ENCODE results near the gene SLC25A11.

DNA sequence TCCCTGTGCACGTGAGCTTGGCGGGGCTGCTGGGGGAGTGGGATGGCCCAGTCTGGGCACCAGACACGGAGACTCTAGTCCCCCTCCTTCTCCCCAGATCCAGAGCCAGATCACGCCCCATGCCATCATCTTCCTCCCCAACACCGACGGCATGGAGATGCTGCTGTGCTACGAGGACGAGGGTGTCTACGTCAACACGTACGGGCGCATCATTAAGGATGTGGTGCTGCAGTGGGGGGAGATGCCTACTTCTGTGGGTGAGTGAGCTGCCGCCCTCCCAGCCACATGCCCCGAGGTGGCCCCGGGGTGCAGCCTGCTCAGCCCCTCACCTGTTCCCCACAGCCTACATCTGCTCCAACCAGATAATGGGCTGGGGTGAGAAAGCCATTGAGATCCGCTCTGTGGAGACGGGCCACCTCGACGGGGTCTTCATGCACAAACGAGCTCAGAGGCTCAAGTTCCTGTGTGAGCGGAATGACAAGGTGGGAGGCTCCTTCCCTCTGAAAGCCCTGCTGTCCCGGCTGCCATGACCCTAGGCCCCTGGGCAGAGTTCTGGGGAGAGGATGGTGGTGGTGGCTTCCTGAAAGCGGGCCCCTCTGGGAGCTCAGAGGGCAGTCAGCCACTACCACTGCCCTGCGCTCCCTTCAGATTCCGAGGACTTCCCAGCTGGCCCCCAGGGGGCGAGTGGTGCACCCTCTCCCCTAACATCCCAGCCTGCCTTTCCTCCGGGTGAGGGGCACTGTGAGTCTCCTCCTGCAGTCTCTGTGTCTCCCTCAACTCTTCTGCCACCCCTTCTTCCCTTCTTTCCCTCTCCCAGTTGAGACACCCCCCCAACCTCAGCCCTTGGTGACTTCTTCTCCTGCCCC is 43.3 kb downstream of the SLC25A11 start:
- TF ChIP-seq CTCF (IDR thresholded peaks at IDR 0.05; ENCODE audit: poor library complexity): no peak
- no peak for TF ChIP-seq EZH2 (IDR thresholded peaks at IDR 0.05; ENCODE audit: borderline replicate concordance)
- TF ChIP-seq EZH2phosphoT487 (IDR thresholded peaks at IDR 0.05; ENCODE audit: low read depth, severe bottlenecking, unreplicated experiment): no peak
